ENCODE measurements around the gene AP1G1. TPM values are rescaled to one million over a fixed set of nuclear protein-coding genes. Genes with fewer than 3 reads are reported as not detected.

Gene AP1G1
- polyA plus RNA-seq, 1 donor from 2014 or later = 57.1 TPM

DNA sequence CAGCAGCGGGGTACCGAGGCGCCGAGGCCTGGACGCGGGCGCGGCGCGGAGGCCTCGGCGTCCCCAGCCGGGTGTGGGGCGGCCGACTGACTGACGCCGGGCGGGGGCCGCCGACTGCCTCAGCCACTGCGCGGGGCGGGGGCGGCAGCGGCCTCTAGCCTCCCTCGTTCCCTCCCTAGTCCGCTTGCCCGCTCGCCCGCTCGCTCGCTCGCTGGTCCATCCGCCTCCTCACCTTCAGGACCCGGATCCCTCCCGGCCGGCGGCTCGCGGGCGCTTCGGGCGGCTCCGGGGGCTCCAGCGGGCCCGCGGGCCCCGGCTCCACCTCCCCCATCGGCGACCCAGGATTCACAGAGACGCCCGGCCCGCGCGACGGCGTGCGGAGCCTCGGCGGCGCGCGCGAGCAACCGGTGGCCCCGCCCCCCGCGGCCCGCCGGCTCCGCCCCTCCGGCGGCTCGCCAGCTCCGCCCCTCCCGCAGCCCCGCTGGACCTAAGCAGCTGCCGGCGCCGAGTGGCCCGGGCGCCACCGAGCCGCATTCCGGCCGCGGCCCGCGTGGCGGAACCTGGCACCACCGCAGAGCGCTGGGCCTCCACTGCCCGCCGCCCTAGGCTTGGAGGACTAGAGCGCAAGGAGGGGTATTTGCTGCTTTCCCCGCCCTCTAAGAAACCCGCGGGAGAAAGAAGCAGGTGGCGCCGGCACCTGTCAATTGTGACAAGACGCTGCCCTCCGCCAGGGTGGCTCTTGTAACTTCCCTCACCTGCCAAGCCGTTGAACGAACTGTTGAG is 84.9 kb downstream of the AP1G1 start:
- TF ChIP-seq MXI1 (conservative IDR thresholded peaks at IDR 0.05; ENCODE audit: poor library complexity, severe bottlenecking) = peak; percentile 40
- TF ChIP-seq, protein P1, sequence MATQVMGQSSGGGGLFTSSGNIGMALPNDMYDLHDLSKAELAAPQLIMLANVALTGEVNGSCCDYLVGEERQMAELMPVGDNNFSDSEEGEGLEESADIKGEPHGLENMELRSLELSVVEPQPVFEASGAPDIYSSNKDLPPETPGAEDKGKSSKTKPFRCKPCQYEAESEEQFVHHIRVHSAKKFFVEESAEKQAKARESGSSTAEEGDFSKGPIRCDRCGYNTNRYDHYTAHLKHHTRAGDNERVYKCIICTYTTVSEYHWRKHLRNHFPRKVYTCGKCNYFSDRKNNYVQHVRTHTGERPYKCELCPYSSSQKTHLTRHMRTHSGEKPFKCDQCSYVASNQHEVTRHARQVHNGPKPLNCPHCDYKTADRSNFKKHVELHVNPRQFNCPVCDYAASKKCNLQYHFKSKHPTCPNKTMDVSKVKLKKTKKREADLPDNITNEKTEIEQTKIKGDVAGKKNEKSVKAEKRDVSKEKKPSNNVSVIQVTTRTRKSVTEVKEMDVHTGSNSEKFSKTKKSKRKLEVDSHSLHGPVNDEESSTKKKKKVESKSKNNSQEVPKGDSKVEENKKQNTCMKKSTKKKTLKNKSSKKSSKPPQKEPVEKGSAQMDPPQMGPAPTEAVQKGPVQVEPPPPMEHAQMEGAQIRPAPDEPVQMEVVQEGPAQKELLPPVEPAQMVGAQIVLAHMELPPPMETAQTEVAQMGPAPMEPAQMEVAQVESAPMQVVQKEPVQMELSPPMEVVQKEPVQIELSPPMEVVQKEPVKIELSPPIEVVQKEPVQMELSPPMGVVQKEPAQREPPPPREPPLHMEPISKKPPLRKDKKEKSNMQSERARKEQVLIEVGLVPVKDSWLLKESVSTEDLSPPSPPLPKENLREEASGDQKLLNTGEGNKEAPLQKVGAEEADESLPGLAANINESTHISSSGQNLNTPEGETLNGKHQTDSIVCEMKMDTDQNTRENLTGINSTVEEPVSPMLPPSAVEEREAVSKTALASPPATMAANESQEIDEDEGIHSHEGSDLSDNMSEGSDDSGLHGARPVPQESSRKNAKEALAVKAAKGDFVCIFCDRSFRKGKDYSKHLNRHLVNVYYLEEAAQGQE (IDR thresholded peaks at IDR 0.05; ENCODE audit: borderline replicate concordance) = no peak
- TF ChIP-seq RAD21 (conservative IDR thresholded peaks at IDR 0.05) = no peak
- TF ChIP-seq TAF1 (IDR thresholded peaks at IDR 0.05; ENCODE audit: low read depth) = no peak
- TF ChIP-seq EP300 (conservative IDR thresholded peaks at IDR 0.05; ENCODE audit: poor library complexity, severe bottlenecking) = no peak
- no peak for TF ChIP-seq EZH2 (IDR thresholded peaks at IDR 0.05; ENCODE audit: borderline replicate concordance, insufficient read depth, low read length, poor library complexity, severe bottlenecking)
- TF ChIP-seq POLR2AphosphoS5 (IDR thresholded peaks at IDR 0.05) = peak; percentile 59
- TF ChIP-seq, protein P2, sequence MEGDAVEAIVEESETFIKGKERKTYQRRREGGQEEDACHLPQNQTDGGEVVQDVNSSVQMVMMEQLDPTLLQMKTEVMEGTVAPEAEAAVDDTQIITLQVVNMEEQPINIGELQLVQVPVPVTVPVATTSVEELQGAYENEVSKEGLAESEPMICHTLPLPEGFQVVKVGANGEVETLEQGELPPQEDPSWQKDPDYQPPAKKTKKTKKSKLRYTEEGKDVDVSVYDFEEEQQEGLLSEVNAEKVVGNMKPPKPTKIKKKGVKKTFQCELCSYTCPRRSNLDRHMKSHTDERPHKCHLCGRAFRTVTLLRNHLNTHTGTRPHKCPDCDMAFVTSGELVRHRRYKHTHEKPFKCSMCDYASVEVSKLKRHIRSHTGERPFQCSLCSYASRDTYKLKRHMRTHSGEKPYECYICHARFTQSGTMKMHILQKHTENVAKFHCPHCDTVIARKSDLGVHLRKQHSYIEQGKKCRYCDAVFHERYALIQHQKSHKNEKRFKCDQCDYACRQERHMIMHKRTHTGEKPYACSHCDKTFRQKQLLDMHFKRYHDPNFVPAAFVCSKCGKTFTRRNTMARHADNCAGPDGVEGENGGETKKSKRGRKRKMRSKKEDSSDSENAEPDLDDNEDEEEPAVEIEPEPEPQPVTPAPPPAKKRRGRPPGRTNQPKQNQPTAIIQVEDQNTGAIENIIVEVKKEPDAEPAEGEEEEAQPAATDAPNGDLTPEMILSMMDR (IDR thresholded peaks at IDR 0.05; ENCODE audit: poor library complexity, severe bottlenecking) = no peak
- no peak for TF ChIP-seq SMC3 (conservative IDR thresholded peaks at IDR 0.05; ENCODE audit: poor library complexity)
- Histone ChIP-seq H3K4me2 (ENCODE audit: low read length) (peak overlapping the region; percentile 65), H3K9ac (ENCODE audit: low read length) (peak overlapping the region; percentile 79), H3K79me2 (replicated peaks; ENCODE audit: insufficient read depth, low read length) (peaks cover 22% of the 10 kb centered on the region), H3K27me3 (ENCODE audit: insufficient read depth, low read depth, low read length) (no peaks in the 10 kb centered on the region), H3F3A (ENCODE audit: insufficient read depth, low read length, poor library complexity, severe bottlenecking) (no peaks in the 10 kb centered on the region), H3K27ac (ENCODE audit: low read length) (peak overlapping the region; percentile 45), H3K4me3 (ENCODE audit: low read length) (peak overlapping the region; percentile 97), H3K9me2 (ENCODE audit: insufficient read depth, low read length) (no peaks in the 10 kb centered on the region), H3K9me3 (ENCODE audit: low read length) (no peaks in the 10 kb centered on the region), H3K36me3 (ENCODE audit: insufficient read depth, low read length) (no peaks in the 10 kb centered on the region), H2AFZ (ENCODE audit: low read depth, low read length) (no peak overlapping the region), H4K20me1 (ENCODE audit: insufficient read depth) (no peaks in the 10 kb centered on the region)

DNA sequence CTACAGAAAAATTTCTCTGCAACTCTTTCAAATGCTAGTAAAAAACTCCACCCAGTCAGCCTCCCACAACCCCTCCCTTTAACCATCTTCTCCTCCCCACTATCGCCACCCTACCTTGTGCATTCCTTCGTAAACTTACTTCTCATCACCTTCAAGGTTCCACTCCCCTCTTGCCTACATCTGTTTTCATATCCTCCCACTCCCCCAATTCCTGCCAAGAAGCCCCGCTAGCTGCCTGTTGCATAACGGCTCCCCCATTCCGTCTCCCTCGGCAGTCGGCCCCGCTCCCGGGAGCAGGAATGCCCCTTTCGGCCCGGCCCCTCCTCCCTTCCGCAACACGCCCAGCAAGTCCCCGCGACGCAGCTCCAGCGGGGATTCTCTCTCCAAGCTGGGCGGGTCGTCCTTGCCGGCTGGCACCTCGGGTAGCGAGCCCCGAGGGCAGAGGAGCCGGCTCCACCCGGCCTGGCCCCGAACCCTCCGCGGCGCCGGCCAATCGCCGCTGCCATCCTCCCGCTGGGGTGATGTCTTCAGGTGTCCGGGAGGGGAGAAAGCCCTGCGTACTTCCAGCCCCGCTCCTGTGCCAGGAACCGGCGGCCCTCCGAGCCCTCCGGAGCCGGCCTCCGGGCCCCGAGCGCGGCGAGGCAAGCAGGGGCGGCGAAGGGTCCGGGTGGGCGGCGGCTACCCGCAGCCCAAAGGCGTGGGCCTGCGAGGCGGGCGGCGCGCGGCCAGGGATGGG is 85.7 kb downstream of the AP1G1 start:
- Histone ChIP-seq H4K20me1 (ENCODE audit: insufficient read depth) (no peaks in the 10 kb centered on the region), H3K36me3 (ENCODE audit: insufficient read depth, low read length) (no peaks in the 10 kb centered on the region), H3K4me2 (ENCODE audit: low read length) (peak overlapping the region; percentile 62), H3K27me3 (ENCODE audit: insufficient read depth, low read depth, low read length) (no peaks in the 10 kb centered on the region), H3K4me3 (ENCODE audit: low read length) (peak overlapping the region; percentile 97), H3F3A (ENCODE audit: insufficient read depth, low read length, poor library complexity, severe bottlenecking) (no peaks in the 10 kb centered on the region), H3K9ac (ENCODE audit: low read length) (peak overlapping the region; percentile 79), H3K79me2 (replicated peaks; ENCODE audit: insufficient read depth, low read length) (peaks cover 24% of the 10 kb centered on the region), H3K27ac (ENCODE audit: low read length) (peak overlapping the region; percentile 65), H3K9me3 (ENCODE audit: low read length) (no peaks in the 10 kb centered on the region), H3K9me2 (ENCODE audit: insufficient read depth, low read length) (no peaks in the 10 kb centered on the region), H2AFZ (ENCODE audit: low read depth, low read length) (peak overlapping the region; percentile 51)
- TF ChIP-seq TAF1 (IDR thresholded peaks at IDR 0.05; ENCODE audit: low read depth) (no peak), POLR2AphosphoS5 (IDR thresholded peaks at IDR 0.05) (no peak), MXI1 (conservative IDR thresholded peaks at IDR 0.05; ENCODE audit: poor library complexity, severe bottlenecking) (peak; percentile 39)
- TF ChIP-seq, protein P1 (IDR thresholded peaks at IDR 0.05; ENCODE audit: borderline replicate concordance) = no peak

All from neural cell (in vitro differentiated cells).